Fibroblast of lung (primary cell): ENCODE measurements around the gene SPTBN1.

Experiments used
- CTCF ChIP-seq, 2 donors: IDR thresholded peaks in 1 of 2; conservative IDR thresholded peaks in 1 of 2; 1 replicate in 1 of 2; 2 replicates in 1 of 2; pipeline ENCODE4 v1.5.1; 2011 to 2012; ENCODE audit warnings: low read length in 2 of 2, control low read depth in 1 of 2, inconsistent platforms in 1 of 2, low read depth in 1 of 2, mild to moderate bottlenecking in 1 of 2
- EZH2 ChIP-seq: IDR thresholded peaks from 2 replicates; pipeline ENCODE4 v1.5.1; 2012; ENCODE audit warnings: low read length, control low read depth, mild to moderate bottlenecking; ENCODE audit errors: missing control alignments

- TF ChIP-seq CTCF (conservative IDR thresholded peaks at IDR 0.05 in 1 of 2, IDR thresholded peaks at IDR 0.05 in 1 of 2; ENCODE audit: low read depth in 1 of 2, low read length in 2 of 2) (no peak), EZH2 (no peak)
Measured at GRCh38 chr2:54503828-54504227, 47.7 kb downstream of the SPTBN1 start.
